Adrenal gland (tissue), 12 donors: ENCODE data around the gene TBXAS1. TPM values are rescaled to one million over a fixed set of nuclear protein-coding genes. Genes with fewer than 3 reads are reported as not detected.
A peak's percentile ranks its signal among the peaks of the same experiment; 100 is the strongest.

Source experiments
- DNase-seq, 7 donors: peaks; one replicate each; pipeline ENCODE4 v3.0.0-alpha.2; 2019 to 2020
- H3K27ac ChIP-seq, 5 donors: fragments of 200-600 bp; sonication (generic) in 4 of 5; 1 replicate in 3 of 5; 2 replicates in 2 of 5; pipeline versions ENCODE4 v1.5.1 to v1.8.0; 2016 to 2020; ENCODE audit warnings: mild to moderate bottlenecking in 1 of 5
- H3K27me3 ChIP-seq: fragments of 200-600 bp; 2 replicates; pipeline ENCODE4 v1.8.0; 2021
- H3K36me3 ChIP-seq, 2 donors: fragments of 200-600 bp; replicated peaks in 1 of 2; 1 replicate in 1 of 2; 2 replicates in 1 of 2; pipeline versions ENCODE4 v1.5.1 to v1.8.0; 2018 to 2022
- H3K4me1 ChIP-seq, 2 donors: fragments of 200-600 bp; replicated peaks in 1 of 2; 1 replicate in 1 of 2; 2 replicates in 1 of 2; pipeline versions ENCODE4 v1.5.1 to v1.8.0; 2018 to 2021
- H3K4me3 ChIP-seq, 4 donors: fragments of 200-600 bp; sonication (generic) in 3 of 4; one replicate each; pipeline ENCODE4 v1.5.1; 2016 to 2018
- H3K9me3 ChIP-seq, 3 donors: fragments of 200-600 bp; sonication (generic) in 1 of 3; replicated peaks in 1 of 3; 1 replicate in 2 of 3; 2 replicates in 1 of 3; pipeline versions ENCODE4 v1.5.1 to v1.8.0; 2016 to 2021
- CTCF ChIP-seq, 6 experiments: fragments of 450-650 bp in 4 of 6; fragments of 200-600 bp in 2 of 6; sonication (generic) in 1 of 6; IDR thresholded peaks; 1 replicate in 5 of 6; 2 replicates in 1 of 6; pipeline versions ENCODE4 v1.5.1 to v1.8.0; 2016 to 2021; ENCODE audit warnings: antibody characterized with exemption in 6 of 6, mild to moderate bottlenecking in 2 of 6, moderate library complexity in 1 of 6
- POLR2A ChIP-seq, 2 donors: fragments of 450-650 bp; IDR thresholded peaks; one replicate each; pipeline ENCODE4 v1.6.1; 2017; ENCODE audit warnings: antibody characterized with exemption in 2 of 2, mild to moderate bottlenecking in 2 of 2, moderate library complexity in 1 of 2
- WGBS, 4 donors: extraction: QIAGEN DNeasy Blood & Tissue Kit in 2 of 4; methylation state at CpG; one replicate each; pipeline versions ENCODE4 v1.1.5 to v1.1.7; 2013 to 2017; 5-methylcytosine and 5-hydroxymethylcytosine counted together
- intact Hi-C, 2 donors: fragments of 100-400 bp; cut with DNase I; formaldehyde crosslinking; loops; one replicate each; pipeline versions ENCODE4 v1.14.1 to v1.15.0; 2022 to 2023
- polyA plus RNA-seq, 3 donors: library from polyadenylated mRNA; stranded (reverse); fragments of 200-250 nt in 2 of 3; fragments of 350-450 nt in 1 of 3; fragmentation: Illumina TruSeq in 1 of 3; extraction: RNeasy Lipid Tissue Mini Kit (QIAGEN cat#74804) in 1 of 3; gene quantifications; one replicate each; pipeline ENCODE4 v1.2.3, GENCODE V29; 2013 to 2014
- total RNA-seq, 9 donors: library from RNA; depleted of rRNA in 4 of 9; stranded (reverse); fragments of >200 nt in 4 of 9; fragments of 120-200 nt in 1 of 9; fragmentation: NEBNext Ultra II Directional in 1 of 9; extraction: Animal tissue kit (Norgen Biotek cat#: 25700) in 1 of 9; gene quantifications; one replicate each; pipeline versions ENCODE4 v1.1.0 to v1.2.4, GENCODE V29; 2013 to 2023
- donor health status: healthy with polysubstance abuse.
- donor health status: Bipolar disorder and iron deficiency.
- donor health status: DM: yes; HTN: yes; CAD: no.
- donor health status: DM: no; HTN: no; CAD: no.
- donor health status: DM: no; HTN: no; CAD: no.
- donor health status: DM: yes; HTN: yes; CAD: no.

TBXAS1 gene
- total and polyA plus RNA-seq, 12 donors: 9.0 to 87.0 (median 27.3) TPM

- WGBS, 4 donors: 83 to 90% (median 87%) methylated on average over 3 of the region's 3 CpGs
Observed at GRCh38 chr7:139941421-139941820, 112.4 kb downstream of the TBXAS1 start.

GRCh38 chr7:139941866-139942265 is 112.8 kb downstream of the TBXAS1 start:
- intact Hi-C loops: no loop called here
- Histone ChIP-seq H3K27ac (no peak overlapping the region), H3K4me1 (no peaks in the 10 kb centered on the region), H3K36me3 (no peaks in the 10 kb centered on the region), H3K27me3 (no peaks in the 10 kb centered on the region), H3K9me3 (no peaks in the 10 kb centered on the region), H3K4me3 (no peak overlapping the region)
- no peak for DNase-seq
- TF ChIP-seq CTCF (IDR thresholded peaks at IDR 0.05) (no peak), POLR2A (IDR thresholded peaks at IDR 0.05) (no peak)
- 79 to 91% (median 86%) methylated on average over 2 of the region's 2 CpGs for WGBS, 4 donors

More at GRCh38 chr7:139941421-139941820, 112.4 kb downstream of the TBXAS1 start:
- H3K27me3 ChIP-seq: no peaks in the 10 kb centered on the region
- no peak for DNase-seq
- no peak for TF ChIP-seq POLR2A (IDR thresholded peaks at IDR 0.05)
- TF ChIP-seq CTCF (IDR thresholded peaks at IDR 0.05): no peak
- intact Hi-C loops: no loop called here
- H3K9me3 ChIP-seq: no peaks in the 10 kb centered on the region
- H3K27ac ChIP-seq: no peak overlapping the region
- no peak overlapping the region for H3K4me3 ChIP-seq
- H3K36me3 ChIP-seq: no peaks in the 10 kb centered on the region
- no peaks in the 10 kb centered on the region for H3K4me1 ChIP-seq

- TF ChIP-seq CTCF (IDR thresholded peaks at IDR 0.05) (no peak), POLR2A (IDR thresholded peaks at IDR 0.05) (no peak)
- Histone ChIP-seq H3K27ac (no peak overlapping the region), H3K36me3 (no peaks in the 10 kb centered on the region), H3K4me3 (no peak overlapping the region), H3K27me3 (no peaks in the 10 kb centered on the region), H3K9me3 (no peaks in the 10 kb centered on the region), H3K4me1 (no peaks in the 10 kb centered on the region)
- 74 to 87% (median 82%) methylated on average over 6 of the region's 6 CpGs for WGBS, 4 donors
- no peak for DNase-seq
- intact Hi-C loops: no loop called here
Observed at GRCh38 chr7:139942636-139943035, 113.6 kb downstream of the TBXAS1 start.

- intact Hi-C loops: no loop called here
- peak in 1 of 7 donors; percentile 59 for DNase-seq
- no peak for TF ChIP-seq CTCF (IDR thresholded peaks at IDR 0.05)
- TF ChIP-seq POLR2A (IDR thresholded peaks at IDR 0.05): no peak
- Histone ChIP-seq H3K36me3 (no peaks in the 10 kb centered on the region), H3K27me3 (no peaks in the 10 kb centered on the region), H3K4me3 (no peak overlapping the region), H3K4me1 (no peaks in the 10 kb centered on the region), H3K9me3 (no peaks in the 10 kb centered on the region), H3K27ac (no peak overlapping the region)
- WGBS, 4 donors: 74 to 84% (median 79%) methylated on average over 4 of the region's 4 CpGs
Observed at GRCh38 chr7:139943401-139943800, 114.3 kb downstream of the TBXAS1 start.
